Measurements from ENCODE around the gene SLC16A5.

SLC16A5 gene

DNA sequence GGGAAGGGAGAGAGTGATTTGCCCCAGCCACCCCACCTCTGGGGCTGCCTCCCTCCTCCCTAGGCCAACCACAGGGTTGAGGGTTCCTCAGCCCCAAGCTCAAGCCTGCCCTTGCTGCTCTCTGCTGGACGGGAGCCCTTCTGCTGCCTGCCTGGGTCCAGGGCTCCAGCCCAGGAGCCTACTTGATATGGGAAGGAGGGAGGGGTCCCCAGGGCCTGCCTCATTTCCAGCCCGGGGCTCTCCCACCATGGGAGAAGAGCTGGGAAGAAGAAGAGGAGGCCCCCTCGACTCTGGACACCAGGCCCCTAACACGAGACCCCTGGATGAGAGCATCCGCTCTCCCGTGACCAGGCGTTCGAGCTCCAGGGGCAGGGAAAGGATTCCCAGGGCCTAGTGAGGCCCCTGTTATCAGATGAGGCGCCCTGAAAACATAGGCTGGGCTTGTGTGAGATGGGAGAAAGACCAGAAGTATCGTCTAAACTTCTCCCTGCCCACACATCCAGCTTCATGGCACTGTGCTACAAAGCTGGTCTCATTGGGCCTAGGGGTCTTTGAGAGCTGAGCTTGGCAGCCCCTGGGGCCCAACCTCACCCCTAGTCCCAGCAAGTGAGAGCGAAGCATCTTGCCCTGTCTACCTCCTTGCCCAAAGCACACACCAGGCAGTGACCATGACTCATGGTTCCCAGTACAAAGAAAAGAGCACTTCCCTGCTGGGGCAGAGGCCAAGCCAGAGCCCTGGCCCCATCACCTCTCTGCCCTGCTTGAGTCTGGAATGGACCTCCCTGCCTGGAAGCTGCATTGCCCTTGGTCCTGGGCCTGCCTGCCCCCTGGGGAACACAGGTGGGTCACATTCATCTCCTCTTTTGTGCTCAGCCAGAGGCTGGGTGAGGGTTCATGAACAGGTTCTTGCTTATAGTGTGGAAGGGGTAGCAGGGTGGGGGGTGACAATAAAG, 987 bp downstream of the SLC16A5 start:
- no peak for DNase-seq

DNA sequence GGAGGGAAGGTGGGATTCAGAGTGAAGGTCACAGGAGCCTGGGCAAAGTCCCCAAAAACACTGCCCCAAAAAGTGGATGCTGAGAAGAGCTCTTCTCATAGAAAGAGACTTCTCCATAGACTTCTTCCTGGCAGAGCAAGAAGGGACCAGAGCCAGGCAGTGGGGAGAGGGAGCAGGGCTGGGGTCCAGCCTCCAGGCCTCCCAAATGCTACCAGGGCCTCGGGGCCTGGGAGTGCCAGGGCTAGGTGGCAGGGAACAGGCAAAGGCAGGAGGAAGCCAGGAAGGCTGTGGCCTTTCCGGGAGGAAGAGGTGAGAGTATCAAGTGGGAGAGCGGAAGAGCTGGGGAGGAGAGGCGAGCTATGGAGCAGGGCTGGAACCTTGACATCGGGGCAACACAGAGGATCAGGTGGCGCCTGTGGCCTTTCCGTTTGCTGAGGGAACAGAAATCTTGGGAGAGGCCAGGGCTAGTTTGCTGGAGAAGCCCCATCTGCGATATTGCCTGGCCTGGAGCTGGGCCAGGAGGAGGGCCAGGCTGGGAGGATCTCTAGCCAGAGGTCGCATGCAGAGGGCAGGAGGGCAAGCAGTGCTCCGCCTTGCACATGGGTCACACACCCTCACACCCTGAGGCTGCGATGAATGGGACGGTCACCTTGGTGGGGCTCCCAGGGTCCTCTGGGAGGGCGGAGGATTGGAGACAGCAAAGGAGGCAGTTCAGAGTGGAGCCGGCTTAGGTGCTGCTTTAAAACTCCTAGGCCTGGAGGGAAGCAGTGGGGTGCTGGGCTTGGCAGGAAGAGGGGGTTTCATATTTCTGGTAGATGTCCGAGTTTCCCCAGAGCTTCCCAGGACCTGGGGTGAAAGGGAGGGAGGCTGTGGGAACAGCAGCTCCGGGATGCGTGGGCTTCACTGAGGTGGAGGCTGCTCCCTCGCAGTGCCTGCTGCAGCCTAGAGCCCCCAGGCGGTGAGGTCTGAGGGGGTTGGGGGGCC, 3.4 kb downstream of the SLC16A5 start:
- no peak for DNase-seq

DNA sequence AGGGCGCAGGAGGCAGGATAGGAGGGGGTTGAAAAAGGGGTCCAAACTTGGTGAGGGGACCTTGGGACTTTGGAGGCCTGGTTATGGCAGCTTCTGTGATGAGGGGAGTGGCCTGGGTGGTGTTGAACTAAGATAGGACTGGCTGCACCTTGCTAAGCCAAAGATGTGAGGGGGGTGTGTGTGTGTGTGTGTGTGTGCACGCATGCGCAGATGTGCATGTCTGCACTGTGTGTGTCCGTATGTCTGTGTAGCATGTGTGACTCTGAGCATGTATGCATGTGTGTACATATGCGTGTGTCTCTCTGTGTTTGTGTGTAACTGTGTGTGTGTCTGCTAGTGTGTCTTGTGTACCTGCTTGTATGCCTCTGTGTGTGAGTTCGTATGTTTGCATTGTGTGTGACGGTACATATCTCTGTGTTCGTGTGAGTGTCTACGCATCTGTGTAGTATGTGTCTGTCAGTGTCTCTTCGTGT, 4.1 kb downstream of the SLC16A5 start:
- DNase-seq, result no peak

DNA sequence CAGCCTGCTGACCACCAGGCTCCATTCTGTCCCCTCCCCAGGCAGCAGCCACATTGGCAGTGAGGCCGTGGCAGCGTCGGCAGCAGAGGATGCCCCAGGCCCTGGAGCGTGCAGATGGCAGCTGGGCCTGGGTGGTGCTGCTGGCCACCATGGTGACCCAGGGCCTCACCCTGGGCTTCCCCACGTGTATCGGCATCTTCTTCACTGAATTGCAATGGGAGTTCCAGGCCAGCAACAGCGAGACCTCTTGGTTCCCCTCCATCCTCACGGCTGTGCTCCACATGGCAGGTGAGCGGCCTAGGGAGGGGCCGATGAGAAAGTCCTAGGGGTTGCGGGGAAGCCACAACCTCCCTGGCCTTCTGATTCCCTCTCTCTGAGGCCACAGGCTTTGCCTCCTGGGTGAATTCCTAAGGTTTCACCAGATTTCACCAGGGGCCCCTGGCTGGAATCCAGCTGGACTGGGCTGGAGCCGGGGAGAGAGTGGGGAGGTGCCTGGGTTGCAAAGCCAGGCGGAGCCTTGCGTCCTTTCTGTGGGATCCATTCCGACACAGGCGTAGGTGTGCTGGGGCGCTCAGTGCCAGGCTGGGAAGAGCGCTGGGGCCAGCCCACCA, 5.9 kb downstream of the SLC16A5 start:
- DNase-seq, result no peak

DNA sequence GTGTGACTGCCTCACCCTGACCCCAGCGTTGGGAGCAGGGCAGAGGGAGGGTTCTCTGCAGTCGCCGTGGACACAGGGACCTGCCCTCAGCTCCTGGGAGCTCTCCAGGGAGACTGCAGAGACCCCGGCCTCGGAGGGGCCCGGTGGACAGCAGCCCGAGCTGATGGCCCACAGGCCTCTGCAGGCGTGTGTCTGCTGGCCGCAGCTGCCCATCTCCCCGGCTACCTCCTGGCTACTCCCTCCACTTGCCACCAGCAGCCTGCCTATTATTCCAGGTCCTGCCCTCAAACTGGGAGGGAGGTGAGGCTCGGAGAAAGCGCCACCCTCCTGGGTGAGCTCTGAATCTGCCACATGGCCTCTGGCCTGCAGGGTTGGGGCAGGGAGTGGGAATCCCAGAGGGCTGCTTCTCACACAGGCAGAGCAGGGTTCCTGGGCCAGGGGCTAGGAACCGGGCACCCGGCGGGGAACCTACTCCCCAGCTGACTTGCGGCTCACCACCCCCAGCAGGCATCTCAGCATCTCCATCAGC, 7.2 kb downstream of the SLC16A5 start:
- no peak for DNase-seq

DNA sequence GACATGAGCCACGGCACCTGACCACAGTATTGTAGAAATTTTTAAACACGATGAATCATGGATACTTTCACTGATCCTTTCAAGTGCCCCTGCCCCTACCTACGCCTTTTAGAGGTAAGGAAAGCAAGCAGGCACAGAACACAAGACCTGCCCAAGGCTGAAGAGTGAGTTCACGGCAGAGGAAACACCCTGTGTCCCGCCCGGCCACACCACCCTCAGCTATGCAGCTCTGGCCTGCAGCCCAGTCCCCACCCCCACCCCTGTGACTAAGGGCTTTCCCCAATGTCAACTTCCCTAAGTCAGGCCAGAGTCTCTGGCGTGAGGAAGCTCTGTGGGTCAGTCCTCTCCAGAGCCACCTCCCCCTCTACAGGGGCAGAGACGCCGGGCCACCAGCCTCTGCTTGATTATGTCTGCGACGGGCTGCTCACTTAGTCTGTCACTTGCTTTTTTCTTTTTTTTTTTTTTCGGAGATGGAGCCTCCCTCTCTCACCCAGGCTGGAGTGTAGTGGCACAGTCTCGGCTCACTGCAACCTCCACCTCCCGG, 8.4 kb downstream of the SLC16A5 start:
- no peak for DNase-seq

DNA sequence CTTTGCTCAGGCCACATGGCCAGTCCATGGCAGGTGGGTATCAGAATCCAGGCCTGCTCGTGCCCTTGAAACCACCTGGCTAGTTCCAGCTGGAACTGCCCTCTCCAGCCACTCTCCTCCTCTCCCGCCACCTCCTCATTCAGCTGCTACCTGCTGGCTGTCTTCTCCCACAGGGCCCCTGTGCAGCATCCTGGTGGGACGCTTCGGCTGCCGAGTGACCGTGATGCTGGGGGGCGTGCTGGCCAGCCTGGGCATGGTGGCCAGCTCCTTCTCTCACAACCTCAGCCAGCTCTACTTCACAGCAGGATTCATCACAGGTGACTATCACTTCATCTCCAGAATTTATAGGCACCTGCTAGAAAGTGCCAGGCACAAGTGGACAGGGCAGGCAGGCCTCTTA, 10.1 kb downstream of the SLC16A5 start:
- DNase-seq, result no peak

DNA sequence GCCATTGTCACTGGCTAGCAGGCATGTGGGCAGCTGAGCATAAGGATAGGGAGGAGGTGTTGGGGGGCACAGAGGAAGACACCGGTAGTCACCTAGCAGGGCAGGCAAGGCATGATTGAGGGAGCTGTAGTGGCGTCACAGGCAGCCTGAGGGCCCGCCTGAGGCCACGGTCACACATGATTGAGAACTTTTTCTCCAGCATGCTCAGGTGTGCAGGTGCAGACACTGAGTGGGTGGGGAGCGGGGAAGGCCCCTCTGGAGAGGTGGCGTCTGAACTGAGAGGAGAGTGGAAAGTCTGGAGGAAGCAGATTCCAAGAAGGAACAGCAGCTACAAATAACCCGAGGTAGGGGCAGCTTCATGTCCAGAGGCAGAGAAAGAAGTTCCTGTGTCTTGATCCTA, 11.1 kb downstream of the SLC16A5 start:
- no peak for DNase-seq

DNA sequence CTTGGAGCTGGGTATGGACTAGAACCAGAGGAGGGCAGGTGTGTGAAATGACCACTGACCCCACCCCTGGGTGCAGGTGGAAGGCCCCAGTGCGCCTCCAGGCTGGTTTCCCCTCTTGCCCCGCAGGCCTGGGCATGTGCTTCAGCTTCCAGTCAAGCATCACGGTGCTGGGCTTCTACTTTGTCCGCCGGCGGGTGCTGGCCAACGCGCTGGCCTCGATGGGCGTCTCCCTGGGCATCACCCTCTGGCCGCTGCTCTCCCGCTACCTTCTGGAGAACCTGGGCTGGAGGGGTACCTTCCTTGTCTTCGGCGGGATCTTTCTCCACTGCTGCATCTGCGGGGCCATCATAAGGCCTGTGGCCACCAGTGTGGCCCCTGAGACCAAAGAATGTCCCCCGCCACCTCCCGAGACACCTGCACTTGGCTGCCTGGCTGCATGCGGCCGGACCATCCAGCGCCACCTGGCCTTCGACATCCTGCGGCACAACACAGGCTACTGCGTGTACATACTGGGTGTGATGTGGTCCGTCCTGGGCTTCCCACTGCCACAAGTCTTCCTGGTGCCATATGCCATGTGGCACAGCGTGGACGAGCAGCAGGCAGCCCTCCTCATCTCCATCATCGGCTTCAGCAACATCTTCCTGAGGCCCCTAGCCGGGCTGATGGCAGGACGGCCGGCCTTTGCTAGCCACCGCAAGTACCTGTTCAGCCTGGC, 12.3 kb downstream of the SLC16A5 start:
- no peak for DNase-seq

DNA sequence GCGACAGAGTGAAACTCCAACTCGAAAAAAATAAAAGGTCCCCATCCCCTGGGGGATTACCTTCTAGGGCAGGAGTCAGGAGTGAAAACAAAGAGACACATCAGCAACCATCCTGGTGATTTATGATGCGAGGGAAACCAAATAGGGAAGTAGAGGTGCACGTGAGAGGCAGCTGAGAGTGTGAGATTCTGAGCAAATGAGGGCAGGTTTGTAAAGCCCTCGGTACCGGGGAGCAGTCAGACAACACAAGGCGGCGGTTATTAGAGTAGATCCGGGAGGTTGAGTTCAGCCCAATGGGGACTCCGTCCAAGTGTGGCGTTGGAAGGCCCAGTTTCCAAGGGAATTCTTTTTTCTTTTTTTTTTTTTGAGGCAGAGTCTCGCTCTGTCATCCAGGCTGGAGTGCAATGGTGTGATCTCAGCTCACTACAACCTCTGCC, 14.6 kb downstream of the SLC16A5 start:
- DNase-seq, result no peak

DNA sequence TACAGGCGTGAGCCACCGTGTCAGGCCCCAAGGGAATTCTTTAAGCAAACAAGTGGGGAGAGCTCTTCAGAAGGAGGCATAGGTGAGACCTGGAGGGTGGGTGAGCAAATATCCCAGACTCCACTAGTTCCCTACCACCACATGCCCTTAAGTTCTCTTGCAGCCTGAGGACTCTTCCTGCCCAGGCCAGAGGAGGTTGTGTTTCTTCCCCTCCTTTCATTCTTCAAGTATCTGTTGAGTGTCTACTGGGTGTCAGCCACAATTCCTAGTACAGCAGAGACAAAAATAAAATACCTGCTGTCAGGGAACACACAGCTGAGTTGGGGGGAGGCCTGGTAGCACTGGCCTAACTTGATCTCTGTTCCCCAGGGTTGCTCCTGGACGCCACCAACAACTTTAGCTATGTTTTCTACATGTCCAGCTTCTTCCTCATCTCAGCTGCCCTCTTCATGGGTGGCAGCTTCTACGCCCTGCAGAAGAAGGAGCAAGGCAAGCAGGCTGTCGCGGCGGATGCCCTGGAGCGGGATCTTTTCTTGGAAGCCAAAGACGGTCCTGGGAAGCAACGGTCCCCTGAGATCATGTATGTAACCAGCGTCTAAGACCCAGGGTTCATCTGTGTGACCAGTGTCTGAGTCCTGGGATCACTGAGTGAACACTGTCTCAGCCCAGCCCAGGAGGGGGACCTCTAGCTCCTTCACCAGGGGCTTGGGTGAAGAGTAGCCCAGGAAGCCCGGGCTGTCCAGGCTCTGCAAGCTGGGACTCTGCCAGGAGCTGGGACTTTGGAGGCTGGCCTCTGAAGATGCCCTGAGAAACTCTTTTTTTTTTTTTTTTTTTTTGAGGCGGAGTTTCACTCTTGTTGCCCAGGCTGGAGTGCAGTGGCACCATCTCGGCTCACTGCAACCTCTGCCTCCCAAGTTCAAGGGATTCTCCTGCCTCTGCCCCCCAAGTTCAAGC, 16.1 kb downstream of the SLC16A5 start:
- no peak for DNase-seq

DNA sequence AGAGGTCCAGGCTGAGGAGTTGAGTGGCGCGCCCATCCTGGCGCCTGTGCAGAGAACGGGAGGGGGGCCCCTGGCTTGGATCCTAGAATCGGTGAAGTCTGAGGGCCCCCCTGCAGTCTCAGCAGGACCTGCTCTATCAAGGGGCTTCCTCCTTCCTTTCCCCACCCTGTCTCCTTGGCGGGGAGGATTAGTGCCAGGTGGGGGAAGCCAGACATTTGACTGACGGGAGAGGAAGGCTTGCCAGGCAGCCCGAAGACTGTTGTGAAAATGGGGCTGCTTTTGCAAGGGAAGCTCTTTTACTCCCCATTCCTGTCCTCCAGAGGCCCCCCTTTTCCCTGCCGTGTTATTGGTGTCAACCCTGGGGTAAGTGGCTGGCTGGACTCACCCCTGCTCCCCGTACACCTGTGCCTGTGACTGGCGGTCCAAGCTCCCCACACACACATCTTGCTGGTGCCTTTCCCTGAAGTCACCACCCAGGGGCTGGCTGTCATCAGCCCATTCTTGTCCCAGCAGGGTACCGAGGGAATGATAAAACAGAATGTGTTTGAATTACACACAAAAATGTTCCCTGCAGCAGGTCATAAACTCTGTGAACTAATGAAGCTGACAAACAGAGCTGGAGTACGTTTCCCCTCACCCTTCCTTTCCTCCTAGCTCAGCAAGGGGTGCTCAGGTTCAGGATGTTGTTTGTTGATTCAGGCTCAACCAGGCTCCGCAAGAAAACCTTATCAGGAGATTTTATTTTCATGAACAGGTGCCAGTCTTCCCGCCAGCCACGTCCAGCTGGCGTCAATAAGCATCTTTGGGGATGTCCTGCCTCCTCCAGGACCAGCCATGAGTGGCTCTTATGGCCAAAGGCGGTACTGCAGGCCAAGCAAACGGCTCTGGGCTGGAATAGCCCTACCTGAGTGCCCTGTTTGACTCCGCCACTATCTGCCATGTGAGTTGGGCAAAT, 17.6 kb downstream of the SLC16A5 start:
- peak; percentile 45 for DNase-seq

DNA sequence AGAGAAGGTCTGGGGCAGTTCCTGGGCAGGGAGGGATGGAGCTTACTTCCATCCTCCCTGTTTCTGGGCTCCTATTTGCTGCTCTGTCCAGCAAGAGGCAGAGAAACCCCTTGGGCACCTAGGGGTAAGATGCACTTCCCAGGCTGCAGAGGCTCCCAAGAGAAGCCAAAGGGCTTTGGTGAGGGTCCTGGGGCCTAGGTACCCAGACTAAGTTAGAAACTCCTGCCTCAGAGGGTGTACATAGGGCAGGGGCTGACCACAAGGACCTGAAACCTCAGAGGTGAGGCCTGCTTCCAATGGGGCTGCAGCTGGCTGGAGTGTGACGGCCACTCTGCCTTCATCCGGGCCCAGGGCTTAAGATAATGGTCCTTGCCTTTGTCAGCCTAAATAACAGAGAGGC, 20.4 kb downstream of the SLC16A5 start:
- no peak for DNase-seq

DNA sequence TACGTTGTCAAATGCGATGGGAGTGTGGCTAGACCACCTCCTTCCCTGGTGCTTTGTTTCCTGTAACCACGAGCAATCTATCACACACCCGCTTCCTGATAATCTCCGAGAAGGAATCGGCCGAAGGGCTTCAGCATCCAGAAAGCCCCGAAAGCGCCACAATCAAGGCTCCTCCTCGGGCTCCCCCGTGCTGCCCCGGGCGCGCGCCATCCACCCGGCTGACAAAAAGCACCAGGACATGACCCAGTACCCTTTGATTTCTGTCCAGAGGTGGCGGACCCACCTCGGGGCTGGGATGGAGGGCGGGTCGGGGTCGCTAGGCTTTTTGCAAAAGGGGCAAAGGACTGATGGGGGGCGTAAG, 21.3 kb downstream of the SLC16A5 start:
- DNase-seq, result no peak

DNA sequence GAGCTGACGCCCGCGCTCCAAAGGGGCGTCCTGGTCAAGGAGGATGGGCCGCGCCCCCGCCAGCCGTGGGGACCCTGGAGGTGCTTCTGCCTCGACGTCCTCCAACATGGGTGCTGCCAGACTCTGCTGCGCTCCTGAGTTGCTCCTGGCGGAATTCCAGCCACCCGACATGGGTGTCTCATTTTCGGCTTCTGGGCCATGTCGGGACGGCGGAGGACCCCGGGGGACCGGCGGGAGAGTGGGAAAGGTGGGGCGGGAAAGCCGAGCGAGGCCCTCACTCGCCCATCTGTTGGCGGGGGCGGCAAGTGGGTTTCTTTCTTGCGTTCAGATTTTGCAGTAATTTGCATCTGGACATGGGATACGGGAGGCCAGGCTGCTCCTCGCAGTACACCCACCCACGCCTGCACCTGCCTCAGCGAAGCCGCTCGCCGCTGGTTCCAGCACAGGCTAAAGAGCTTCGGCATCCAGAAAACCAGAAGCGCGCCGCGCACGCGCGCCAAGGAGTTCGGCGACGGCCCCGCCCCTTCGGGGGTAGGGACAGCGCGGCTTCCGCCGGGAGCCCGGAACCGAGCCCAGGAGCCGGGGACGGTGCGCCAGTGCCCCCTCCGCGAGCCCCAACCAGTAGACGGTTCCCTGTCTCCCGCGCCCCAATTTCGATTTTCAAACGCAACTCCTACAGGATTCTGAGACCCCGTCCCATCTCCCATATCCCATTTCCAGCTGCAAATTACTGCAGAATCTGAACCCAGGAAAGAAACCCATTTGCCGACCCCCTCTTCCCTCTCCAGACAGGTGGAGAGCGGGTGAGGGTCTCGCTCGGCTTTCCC, 21.9 kb downstream of the SLC16A5 start, which contains the start of gene ARMC7:
ARMC7 (plus strand) TSS at position 563 of the 827 bp plus-strand sequence. CDS start 320 bp downstream, outside the sequence.
- DNase-seq, result peak; percentile 74

DNA sequence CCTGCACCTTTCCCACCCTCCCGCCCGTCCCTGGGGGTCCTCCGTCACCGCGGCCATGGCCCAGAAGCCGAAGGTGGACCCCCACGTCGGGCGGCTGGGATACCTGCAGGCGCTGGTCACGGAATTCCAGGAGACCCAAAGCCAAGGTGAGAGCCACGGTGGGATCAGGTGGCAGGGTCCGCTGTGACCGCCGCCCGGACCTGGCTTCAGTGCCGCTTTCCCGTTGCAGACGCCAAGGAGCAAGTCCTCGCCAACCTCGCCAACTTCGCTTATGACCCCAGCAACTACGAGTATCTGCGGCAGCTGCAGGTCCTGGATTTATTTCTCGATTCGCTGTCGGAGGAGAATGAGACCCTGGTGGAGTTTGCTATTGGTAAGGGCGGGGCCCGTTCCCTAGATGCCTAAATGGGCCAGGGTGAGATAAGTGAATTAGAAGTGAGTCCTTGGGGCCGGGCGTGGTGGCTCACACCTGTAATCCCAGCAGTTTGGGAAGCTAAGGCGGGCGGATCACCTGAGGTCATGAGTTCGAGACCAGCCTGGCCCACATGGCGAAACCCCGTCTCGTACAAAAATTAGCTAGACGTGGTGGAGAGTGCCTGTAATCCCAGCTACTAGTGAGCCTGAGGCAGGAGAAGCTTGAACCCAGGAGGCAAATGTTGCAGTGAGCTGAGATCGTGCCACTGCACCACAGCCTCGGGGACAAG, 22.6 kb downstream of the SLC16A5 start:
- no peak for DNase-seq

DNA sequence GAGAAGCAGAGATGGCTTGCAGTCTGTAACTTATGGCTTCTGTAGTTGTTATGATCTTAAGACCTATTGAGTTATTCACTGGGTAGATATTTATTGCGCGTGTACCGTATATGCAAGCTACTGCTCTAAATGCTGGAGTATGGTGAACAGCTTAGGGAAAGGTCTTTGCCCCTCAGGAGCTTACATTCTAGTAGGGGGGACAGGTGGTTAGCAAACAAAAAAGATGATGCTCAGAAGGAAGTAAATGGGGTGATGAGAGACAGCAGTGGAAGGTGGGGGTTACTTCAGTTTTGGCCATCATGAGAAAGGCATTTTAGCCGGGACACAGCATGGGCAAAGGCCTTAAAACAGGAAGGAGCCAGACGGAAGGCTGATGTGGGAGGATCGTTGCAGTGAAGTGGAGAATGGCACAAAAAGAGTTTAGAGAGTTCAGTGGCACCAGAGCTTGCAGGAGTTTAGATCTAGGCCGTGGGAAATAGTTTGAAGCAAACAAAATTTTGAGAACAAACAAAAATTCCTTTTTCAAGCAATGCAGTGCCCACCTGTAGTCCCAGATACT, 24.1 kb downstream of the SLC16A5 start:
- DNase-seq, result no peak
